Fibroblast of mammary gland (primary cell): ENCODE data around the gene HTATIP2.
A peak's percentile ranks its signal among the peaks of the same experiment; 100 is the strongest.
"Not testable (repeated sequence)": the region's sequence is repeated elsewhere in the genome, so short reads cannot be mapped to it uniquely, and the experiment has no call there.

ENCODE experiments used
- DNase-seq: peaks from one replicate; pipeline ENCODE4 v3.0.0-alpha.2; 2010; ENCODE audit warnings: low read depth
- H3K4me3 ChIP-seq: 2 replicates; pipeline ENCODE4 v1.5.1; 2011; ENCODE audit warnings: low read depth, mild to moderate bottlenecking, low read length, moderate library complexity; ENCODE audit not compliant: control insufficient read depth
- TF ChIP-seq, protein P1 (sequence below): conservative IDR thresholded peaks from 2 replicates; pipeline ENCODE4 v1.5.1; 2011; ENCODE audit warnings: low read depth, low read length, inconsistent platforms; ENCODE audit not compliant: control insufficient read depth, insufficient read depth

Gene HTATIP2

DNA sequence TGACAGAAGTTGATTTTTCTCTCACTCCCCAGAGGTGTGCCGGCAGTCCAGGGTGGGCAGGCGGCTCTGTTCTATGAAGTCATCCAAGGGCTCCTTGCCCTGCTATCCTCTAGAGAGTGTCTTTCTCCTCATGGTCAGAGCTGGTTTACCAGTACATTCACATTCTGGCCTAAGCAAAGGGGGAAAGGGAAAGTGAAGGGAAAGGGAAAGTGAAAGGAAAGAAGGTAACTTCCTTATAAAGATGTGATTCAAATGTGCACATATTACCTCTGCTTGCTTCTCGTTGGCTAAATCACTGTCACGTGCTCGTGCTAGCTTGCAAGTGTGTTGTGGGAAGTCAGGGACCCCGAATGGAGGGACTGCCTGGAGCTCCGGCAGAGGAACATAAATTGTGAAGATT lies 2.9 kb upstream of the HTATIP2 start:
- H3K4me3 ChIP-seq = no peak overlapping the region
- TF ChIP-seq, protein P1, sequence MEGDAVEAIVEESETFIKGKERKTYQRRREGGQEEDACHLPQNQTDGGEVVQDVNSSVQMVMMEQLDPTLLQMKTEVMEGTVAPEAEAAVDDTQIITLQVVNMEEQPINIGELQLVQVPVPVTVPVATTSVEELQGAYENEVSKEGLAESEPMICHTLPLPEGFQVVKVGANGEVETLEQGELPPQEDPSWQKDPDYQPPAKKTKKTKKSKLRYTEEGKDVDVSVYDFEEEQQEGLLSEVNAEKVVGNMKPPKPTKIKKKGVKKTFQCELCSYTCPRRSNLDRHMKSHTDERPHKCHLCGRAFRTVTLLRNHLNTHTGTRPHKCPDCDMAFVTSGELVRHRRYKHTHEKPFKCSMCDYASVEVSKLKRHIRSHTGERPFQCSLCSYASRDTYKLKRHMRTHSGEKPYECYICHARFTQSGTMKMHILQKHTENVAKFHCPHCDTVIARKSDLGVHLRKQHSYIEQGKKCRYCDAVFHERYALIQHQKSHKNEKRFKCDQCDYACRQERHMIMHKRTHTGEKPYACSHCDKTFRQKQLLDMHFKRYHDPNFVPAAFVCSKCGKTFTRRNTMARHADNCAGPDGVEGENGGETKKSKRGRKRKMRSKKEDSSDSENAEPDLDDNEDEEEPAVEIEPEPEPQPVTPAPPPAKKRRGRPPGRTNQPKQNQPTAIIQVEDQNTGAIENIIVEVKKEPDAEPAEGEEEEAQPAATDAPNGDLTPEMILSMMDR = no peak

GRCh38 chr11:20362481-20362880 lies 1.0 kb upstream of the HTATIP2 start:
- TF ChIP-seq, protein P1 = no peak
- DNase-seq = no peak
- H3K4me3 ChIP-seq = no peak overlapping the region

More for the DNA sequence above, 2.9 kb upstream of the HTATIP2 start:
- DNase-seq = peak; percentile 43

DNA sequence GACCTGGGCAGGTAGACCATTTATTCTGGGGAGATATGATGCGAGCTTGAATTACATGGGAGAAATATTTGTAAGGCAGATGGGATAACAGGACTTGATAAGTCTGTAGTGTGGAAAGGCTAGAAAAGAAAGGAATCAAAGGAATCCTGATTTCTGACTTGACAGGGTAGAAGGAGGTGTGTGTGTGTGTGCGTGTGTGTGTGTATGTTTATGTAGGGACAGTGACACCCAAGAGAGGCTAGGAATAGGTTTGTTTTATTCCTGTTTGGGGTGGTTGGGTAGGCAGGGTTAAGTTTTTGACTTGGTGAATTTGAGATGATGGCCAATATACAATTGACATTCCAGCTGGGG lies 390 bp upstream of the HTATIP2 start:
- DNase-seq = no peak
- H3K4me3 ChIP-seq = peak overlapping the region; percentile 51

GRCh38 chr11:20364341-20364792 lies 853 bp downstream of the HTATIP2 start:
- H3K4me3 ChIP-seq = peak overlapping the region; percentile 51
- TF ChIP-seq, protein P1 = no peak
- DNase-seq = no peak

More for the DNA sequence above, 390 bp upstream of the HTATIP2 start:
- TF ChIP-seq, protein P1 = no peak

DNA sequence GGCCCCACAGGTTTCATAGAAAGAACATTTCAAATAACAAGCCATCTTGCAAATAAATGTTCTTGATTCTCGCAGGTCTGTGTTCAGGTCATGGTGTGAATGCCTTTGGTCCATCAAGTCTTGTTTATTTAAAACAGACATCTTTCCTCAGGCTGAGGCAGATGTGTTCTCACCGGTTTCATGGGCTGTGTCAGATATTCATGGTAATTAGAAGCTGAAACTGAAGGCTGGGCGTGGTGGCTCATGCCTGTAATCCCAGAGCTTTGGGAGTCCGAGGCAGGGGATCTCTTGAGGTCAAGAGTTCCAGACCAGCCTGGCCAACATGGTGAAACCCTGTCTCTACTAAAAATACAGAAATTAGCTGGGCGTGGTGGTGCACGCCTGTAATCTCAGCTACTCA lies 2.0 kb downstream of the HTATIP2 start:
- DNase-seq, H3K4me3 ChIP-seq: not testable (repeated sequence)

- DNase-seq = peak; percentile 95
- TF ChIP-seq, protein P1 = no peak
- no peak overlapping the region for H3K4me3 ChIP-seq
Measured at GRCh38 chr11:20367313-20367948, 3.9 kb downstream of the HTATIP2 start.

- H3K4me3 ChIP-seq = no peak overlapping the region
- TF ChIP-seq, protein P1 = no peak
- no peak for DNase-seq
Measured at GRCh38 chr11:20368438-20368837, 4.9 kb downstream of the HTATIP2 start.
